Measurements from ENCODE around the gene ADD2.

Gene ADD2

GRCh38 chr2:70785137-70785911, 17.3 kb upstream of the ADD2 start:
- peak; percentile 46 for DNase-seq

- DNase-seq, result no peak
Measured at GRCh38 chr2:70784320-70784719, 16.3 kb upstream of the ADD2 start.

- DNase-seq, result no peak
Measured at GRCh38 chr2:70779911-70780545, 12.0 kb upstream of the ADD2 start.

- no peak for DNase-seq
Measured at GRCh38 chr2:70779491-70779890, 11.5 kb upstream of the ADD2 start.

- no peak for DNase-seq
Measured at GRCh38 chr2:70778676-70779075, 10.7 kb upstream of the ADD2 start.

- DNase-seq, result no peak
Measured at GRCh38 chr2:70777450-70777849, 9.4 kb upstream of the ADD2 start.

- DNase-seq, result no peak
Measured at GRCh38 chr2:70776266-70776665, 8.3 kb upstream of the ADD2 start.

- DNase-seq, result no peak
Measured at GRCh38 chr2:70775141-70775540, 7.1 kb upstream of the ADD2 start.

- DNase-seq, result no peak
Measured at GRCh38 chr2:70772486-70773155, 4.6 kb upstream of the ADD2 start.

- DNase-seq, result no peak
Measured at GRCh38 chr2:70771446-70771845, 3.4 kb upstream of the ADD2 start.

- DNase-seq, result no peak
Measured at GRCh38 chr2:70769450-70769849, 1.4 kb upstream of the ADD2 start.

GRCh38 chr2:70768590-70769085, 638 bp upstream of the ADD2 start:
- DNase-seq, result no peak

GRCh38 chr2:70767079-70767698, 811 bp downstream of the ADD2 start:
- DNase-seq, result no peak

- DNase-seq, result no peak
Measured at GRCh38 chr2:70766357-70767078, 1.5 kb downstream of the ADD2 start.

GRCh38 chr2:70765507-70765906, 2.5 kb downstream of the ADD2 start:
- DNase-seq, result no peak

GRCh38 chr2:70759446-70759845, 8.6 kb downstream of the ADD2 start:
- no peak for DNase-seq

GRCh38 chr2:70757966-70758365, 10.0 kb downstream of the ADD2 start:
- DNase-seq, result no peak

- no peak for DNase-seq
Measured at GRCh38 chr2:70757360-70757759, 10.6 kb downstream of the ADD2 start.

- no peak for DNase-seq
Measured at GRCh38 chr2:70756128-70756527, 11.9 kb downstream of the ADD2 start.

- no peak for DNase-seq
Measured at GRCh38 chr2:70753902-70754301, 14.1 kb downstream of the ADD2 start.

- no peak for DNase-seq
Measured at GRCh38 chr2:70753031-70753430, 15.0 kb downstream of the ADD2 start.

- DNase-seq, result no peak
Measured at GRCh38 chr2:70752396-70752795, 15.6 kb downstream of the ADD2 start.

- no peak for DNase-seq
Measured at GRCh38 chr2:70751881-70752280, 16.1 kb downstream of the ADD2 start.

Data from 8988T (cell line).